Measurements from ENCODE around the gene ZNF205.
"Not testable (repeated sequence)": the region's sequence is repeated elsewhere in the genome, so short reads cannot be mapped to it uniquely, and the experiment has no call there.

Gene ZNF205

GRCh38 chr16:3112058-3112880 lies at the start of gene ZNF205:
TSS of gene ZNF205 (plus strand) at chr16:3112586. CDS start at chr16:3113431, 845 bp downstream.
- intact Hi-C loops (cut with DNase I) = no loop called here

GRCh38 chr16:3063625-3064386 lies 48.6 kb upstream of the ZNF205 start:
- intact Hi-C loops (cut with DNase I) = loop anchor here (5.0 kb wide), 1 partner anchor 53 kb away; no protein-coding TSS in a partner anchor
- DNase-seq = no peak

More at GRCh38 chr16:3112058-3112880, at the start of gene ZNF205:
- DNase-seq = peak; percentile 74 to 95 (median 86)

- no peak for DNase-seq
- intact Hi-C loops (cut with DNase I) = no loop called here
Measured at GRCh38 chr16:3065069-3065741, 47.2 kb upstream of the ZNF205 start, which contains the start of gene IL32. TSS of gene IL32 (plus strand) at chr16:3065640. CDS start at chr16:3065812, 172 bp downstream.

- no peak for DNase-seq
- intact Hi-C loops (cut with DNase I) = no loop called here
Measured at GRCh38 chr16:3065742-3066439, 46.5 kb upstream of the ZNF205 start.

- DNase-seq = no peak
- intact Hi-C loops (cut with DNase I) = no loop called here
Measured at GRCh38 chr16:3066440-3066748, 46.0 kb upstream of the ZNF205 start.

GRCh38 chr16:3068487-3068886 lies 43.9 kb upstream of the ZNF205 start:
- intact Hi-C loops (cut with DNase I) = no loop called here
- DNase-seq = no peak

GRCh38 chr16:3069146-3069545 lies 43.2 kb upstream of the ZNF205 start:
- intact Hi-C loops (cut with DNase I) = not testable (repeated sequence)

GRCh38 chr16:3070608-3071111 lies 41.7 kb upstream of the ZNF205 start:
- intact Hi-C loops (cut with DNase I) = no loop called here
- DNase-seq = no peak

More at GRCh38 chr16:3069146-3069545, 43.2 kb upstream of the ZNF205 start:
- not testable (repeated sequence) for DNase-seq

- no peak for DNase-seq
- intact Hi-C loops (cut with DNase I) = no loop called here
Measured at GRCh38 chr16:3071655-3072054, 40.7 kb upstream of the ZNF205 start.

- intact Hi-C loops (cut with DNase I); DNase-seq: not testable (repeated sequence)
Measured at GRCh38 chr16:3072148-3072547, 40.2 kb upstream of the ZNF205 start.

- DNase-seq = not testable (repeated sequence)
Measured at GRCh38 chr16:3072576-3073263, 39.7 kb upstream of the ZNF205 start.

GRCh38 chr16:3073448-3073847 lies 38.9 kb upstream of the ZNF205 start:
- intact Hi-C loops (cut with DNase I) = no loop called here
- no peak for DNase-seq

More at GRCh38 chr16:3072576-3073263, 39.7 kb upstream of the ZNF205 start:
- intact Hi-C loops (cut with DNase I) = not testable (repeated sequence)

GRCh38 chr16:3074860-3075522 lies 37.4 kb upstream of the ZNF205 start:
- DNase-seq = no peak
- intact Hi-C loops (cut with DNase I) = no loop called here

GRCh38 chr16:3075523-3075915 lies 36.9 kb upstream of the ZNF205 start:
- intact Hi-C loops (cut with DNase I) = no loop called here
- DNase-seq = peak in 2 of 42 donors; percentile 17 to 46

GRCh38 chr16:3075946-3076345 lies 36.4 kb upstream of the ZNF205 start:
- DNase-seq; intact Hi-C loops (cut with DNase I): not testable (repeated sequence)

GRCh38 chr16:3076577-3076976 lies 35.8 kb upstream of the ZNF205 start:
- intact Hi-C loops (cut with DNase I) = no loop called here
- no peak for DNase-seq

GRCh38 chr16:3080024-3080423 lies 32.4 kb upstream of the ZNF205 start:
- intact Hi-C loops (cut with DNase I) = no loop called here

GRCh38 chr16:3081957-3082356 lies 30.4 kb upstream of the ZNF205 start:
- intact Hi-C loops (cut with DNase I); DNase-seq: not testable (repeated sequence)

More at GRCh38 chr16:3080024-3080423, 32.4 kb upstream of the ZNF205 start:
- DNase-seq = no peak
